Melanocyte of skin (primary cell): ENCODE measurements around the gene TMEM191C. TPM values are rescaled to one million over a fixed set of nuclear protein-coding genes. Genes with fewer than 3 reads are reported as not detected.

Experiments
- total RNA-seq, 2 donors: library from RNA; depleted of rRNA; stranded (reverse); fragments of >200 nt; gene quantifications; 2 replicates each; pipeline ENCODE4 v1.2.3, GENCODE V29; 2012

Gene TMEM191C
- 1 to 10 TPM in 1 of 2 donors, under 1 TPM in 1; 1.00 to 1.0 TPM for total RNA-seq

GRCh38 chr22:21467337-21468193, at the start of gene TMEM191C:
Gene TMEM191C, plus strand, starts transcription at chr22:21467387. Its CDS starts 73 bp downstream, at chr22:21467460.

Other genes with a start within 250 kb of the TMEM191C start
- gene RIMBP3B, start 83.6 kb upstream of the TMEM191C start, total RNA-seq = under 1 TPM in 1 of 2 donors, not detected in 1; under 0.01 TPM
- gene HIC2, start 50.0 kb upstream of the TMEM191C start, total RNA-seq = 1 to 10 TPM; 2.1 to 3.3 TPM
- gene RIMBP3C, start 84.1 kb downstream of the TMEM191C start, total RNA-seq = under 1 TPM; 0.33 to 0.34 TPM
- 10 to 100 TPM; 49.2 to 69.6 TPM for gene UBE2L3, start 100.3 kb downstream of the TMEM191C start, total RNA-seq
- 10 to 100 TPM; 13.4 to 21.6 TPM for gene YDJC, start 162.6 kb downstream of the TMEM191C start, total RNA-seq
- gene CCDC116, start 165.4 kb downstream of the TMEM191C start, total RNA-seq = under 1 TPM; 0.33 to 0.34 TPM
- 10 to 100 TPM; 24.1 to 58.6 TPM for gene SDF2L1, start 174.9 kb downstream of the TMEM191C start, total RNA-seq
- 10 to 100 TPM; 23.0 to 25.8 TPM for gene PPIL2, start 198.6 kb downstream of the TMEM191C start, total RNA-seq